Measurements from ENCODE around the gene SENP3.

Gene SENP3

DNA sequence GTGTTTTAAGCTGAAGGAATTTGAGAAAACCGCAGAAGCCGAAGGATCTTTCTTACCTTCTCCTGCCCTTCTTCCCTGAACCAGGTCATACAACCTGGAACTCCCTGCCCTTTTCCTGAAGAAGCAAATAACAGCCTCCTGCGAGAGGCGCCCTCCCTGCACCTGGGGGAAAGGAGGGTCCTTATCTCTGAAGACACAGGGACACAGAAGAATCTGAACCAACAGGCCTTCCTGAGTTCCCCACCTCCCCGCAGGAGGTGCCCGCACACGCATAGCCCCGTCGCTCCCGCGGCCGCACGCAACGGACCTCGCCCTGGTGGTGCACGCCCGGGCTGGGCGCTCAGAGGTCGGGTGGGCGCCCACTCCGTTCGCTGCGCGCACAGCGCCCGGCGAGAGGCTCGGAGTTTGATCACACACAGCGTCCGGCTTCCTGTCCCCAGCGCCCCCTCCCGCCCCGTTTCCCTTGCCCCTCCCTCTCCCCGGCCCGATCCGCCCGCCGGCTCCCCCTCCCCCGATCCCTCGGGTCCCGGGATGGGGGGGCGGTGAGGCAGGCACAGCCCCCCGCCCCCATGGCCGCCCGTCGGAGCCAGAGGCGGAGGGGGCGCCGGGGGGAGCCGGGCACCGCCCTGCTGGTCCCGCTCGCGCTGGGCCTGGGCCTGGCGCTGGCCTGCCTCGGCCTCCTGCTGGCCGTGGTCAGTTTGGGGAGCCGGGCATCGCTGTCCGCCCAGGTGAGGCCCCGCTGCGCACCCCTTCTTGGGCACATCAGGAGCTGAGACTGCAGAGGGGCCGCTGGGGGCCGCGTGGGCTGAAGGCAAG is 12.9 kb upstream of the SENP3 start, which contains the start of gene TNFSF12:
Gene TNFSF12, plus strand, starts transcription at position 474 of the 816 bp plus-strand sequence. Its CDS starts 96 bp downstream, at position 570.
- H3K27me3 ChIP-seq (ENCODE audit: insufficient read depth, low read length): peaks cover 24% of the 10 kb centered on the region
- H3K4me1 ChIP-seq (ENCODE audit: insufficient read depth, low read length): peaks cover 4% of the 10 kb centered on the region
- H3K9me3 ChIP-seq (ENCODE audit: low read length): no peaks in the 10 kb centered on the region
- no peaks in the 10 kb centered on the region for H3K36me3 ChIP-seq (ENCODE audit: insufficient read depth, low read length)
- H2AFZ ChIP-seq (ENCODE audit: low read depth, low read length): peak within 1 kb of the TSS; percentile 66
- H3K4me3 ChIP-seq (ENCODE audit: low read length): peak within 1 kb of the TSS; percentile 32

DNA sequence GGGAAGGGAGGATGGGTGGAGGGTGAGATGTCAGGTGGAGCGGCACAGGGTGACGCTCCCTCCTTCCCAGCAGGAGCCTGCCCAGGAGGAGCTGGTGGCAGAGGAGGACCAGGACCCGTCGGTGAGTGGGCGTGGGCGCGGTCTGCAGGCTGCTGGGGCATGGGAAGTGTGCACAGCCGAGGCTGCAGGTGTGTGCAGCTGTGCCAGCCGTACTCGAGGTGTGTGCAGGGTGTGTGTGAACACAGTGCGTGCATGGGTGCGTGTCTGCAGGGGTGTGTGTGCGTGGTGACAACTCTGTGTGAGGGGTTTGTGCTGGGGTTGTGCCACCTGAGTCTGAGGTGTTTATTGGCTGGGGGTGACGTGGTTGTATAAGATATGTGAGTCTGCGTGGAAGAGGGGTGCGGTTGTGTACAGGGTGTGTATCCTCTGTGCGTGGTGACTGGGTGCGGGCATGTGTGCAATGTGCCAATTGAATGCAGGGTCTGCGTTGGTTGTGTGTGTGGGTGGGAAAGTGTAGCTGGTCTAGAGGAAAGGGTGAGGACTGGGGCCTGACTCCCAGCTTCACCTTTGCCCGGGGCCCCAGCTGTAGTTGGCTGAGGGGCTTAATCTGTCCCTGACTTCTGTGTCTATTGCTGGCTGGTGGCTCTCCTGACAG is 12.2 kb upstream of the SENP3 start:
- Histone ChIP-seq H3K27me3 (ENCODE audit: insufficient read depth, low read length) (peaks cover 24% of the 10 kb centered on the region), H3K9me3 (ENCODE audit: low read length) (no peaks in the 10 kb centered on the region), H2AFZ (ENCODE audit: low read depth, low read length) (no peak overlapping the region), H3K36me3 (ENCODE audit: insufficient read depth, low read length) (no peaks in the 10 kb centered on the region), H3K4me3 (ENCODE audit: low read length) (no peak overlapping the region), H3K4me1 (ENCODE audit: insufficient read depth, low read length) (peaks cover 4% of the 10 kb centered on the region)

- no peak overlapping the region for H3K4me3 ChIP-seq (ENCODE audit: low read length)
- H3K27me3 ChIP-seq (ENCODE audit: insufficient read depth, low read length): peaks cover 24% of the 10 kb centered on the region
- H3K9me3 ChIP-seq (ENCODE audit: low read length): no peaks in the 10 kb centered on the region
- no peaks in the 10 kb centered on the region for H3K36me3 ChIP-seq (ENCODE audit: insufficient read depth, low read length)
- H3K4me1 ChIP-seq (ENCODE audit: insufficient read depth, low read length): peaks cover 4% of the 10 kb centered on the region
- no peak overlapping the region for H2AFZ ChIP-seq (ENCODE audit: low read depth, low read length)
Measured at GRCh38 chr17:7550344-7550743, 11.4 kb upstream of the SENP3 start.

GRCh38 chr17:7551396-7551795 is 10.3 kb upstream of the SENP3 start:
- Histone ChIP-seq H2AFZ (ENCODE audit: low read depth, low read length) (no peak overlapping the region), H3K4me3 (ENCODE audit: low read length) (no peak overlapping the region), H3K27me3 (ENCODE audit: insufficient read depth, low read length) (peaks cover 24% of the 10 kb centered on the region), H3K9me3 (ENCODE audit: low read length) (no peaks in the 10 kb centered on the region), H3K36me3 (ENCODE audit: insufficient read depth, low read length) (no peaks in the 10 kb centered on the region), H3K4me1 (ENCODE audit: insufficient read depth, low read length) (peaks cover 4% of the 10 kb centered on the region)

DNA sequence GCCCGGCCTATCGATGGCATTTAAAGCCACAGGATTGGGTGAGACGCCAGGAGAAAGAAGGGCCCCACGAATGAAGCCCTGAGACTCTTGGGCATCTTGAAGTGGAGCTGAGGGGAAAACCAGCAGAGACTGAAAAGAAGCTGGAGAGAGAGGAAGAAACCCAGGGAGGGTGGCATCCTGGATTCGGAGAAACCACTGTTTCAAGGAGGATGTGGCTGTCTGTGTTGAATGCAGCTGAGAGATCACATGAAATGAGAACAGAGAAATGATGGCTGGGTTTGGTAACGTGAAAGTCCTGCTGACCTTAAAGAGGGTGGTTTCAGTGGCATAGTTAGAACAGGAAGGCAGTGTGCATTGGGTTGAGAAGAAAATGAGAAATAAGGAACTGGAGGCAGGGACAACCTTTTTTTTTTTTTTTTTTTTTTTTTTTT is 9.1 kb upstream of the SENP3 start:
- H3K4me3 ChIP-seq (ENCODE audit: low read length): no peak overlapping the region
- H3K27me3 ChIP-seq (ENCODE audit: insufficient read depth, low read length): peaks cover 24% of the 10 kb centered on the region
- no peaks in the 10 kb centered on the region for H3K36me3 ChIP-seq (ENCODE audit: insufficient read depth, low read length)
- H2AFZ ChIP-seq (ENCODE audit: low read depth, low read length): no peak overlapping the region
- no peaks in the 10 kb centered on the region for H3K9me3 ChIP-seq (ENCODE audit: low read length)
- H3K4me1 ChIP-seq (ENCODE audit: insufficient read depth, low read length): peaks cover 4% of the 10 kb centered on the region

DNA sequence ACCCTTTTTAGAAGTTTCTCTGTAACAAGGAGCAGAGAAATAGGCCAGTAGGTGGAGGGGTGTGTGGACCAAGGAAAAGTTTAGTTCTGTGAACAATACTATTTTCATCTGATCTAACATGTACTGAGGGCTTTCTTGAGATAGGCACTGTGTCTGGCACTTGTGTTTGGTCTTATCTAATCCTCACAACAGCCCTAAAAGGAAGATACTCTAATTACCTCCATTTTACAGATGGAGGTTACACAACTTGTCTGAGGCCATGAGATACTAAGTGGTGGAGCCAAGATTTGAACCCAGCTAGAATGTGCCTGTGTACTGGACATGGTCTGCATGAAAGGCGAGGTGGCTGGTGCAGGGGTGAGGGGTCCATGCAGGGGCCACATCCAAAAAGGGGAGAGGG is 8.4 kb upstream of the SENP3 start:
- peaks cover 9% of the 10 kb centered on the region for H3K4me1 ChIP-seq (ENCODE audit: insufficient read depth, low read length)
- peaks cover 22% of the 10 kb centered on the region for H3K27me3 ChIP-seq (ENCODE audit: insufficient read depth, low read length)
- H2AFZ ChIP-seq (ENCODE audit: low read depth, low read length): no peak overlapping the region
- H3K9me3 ChIP-seq (ENCODE audit: low read length): no peaks in the 10 kb centered on the region
- H3K4me3 ChIP-seq (ENCODE audit: low read length): no peak overlapping the region
- no peaks in the 10 kb centered on the region for H3K36me3 ChIP-seq (ENCODE audit: insufficient read depth, low read length)

GRCh38 chr17:7555320-7555948 is 6.3 kb upstream of the SENP3 start:
- Histone ChIP-seq H3K27me3 (ENCODE audit: insufficient read depth, low read length) (peaks cover 4% of the 10 kb centered on the region), H3K36me3 (ENCODE audit: insufficient read depth, low read length) (no peaks in the 10 kb centered on the region), H3K4me1 (ENCODE audit: insufficient read depth, low read length) (peaks cover 13% of the 10 kb centered on the region), H2AFZ (ENCODE audit: low read depth, low read length) (no peak overlapping the region), H3K4me3 (ENCODE audit: low read length) (no peak overlapping the region), H3K9me3 (ENCODE audit: low read length) (no peaks in the 10 kb centered on the region)

DNA sequence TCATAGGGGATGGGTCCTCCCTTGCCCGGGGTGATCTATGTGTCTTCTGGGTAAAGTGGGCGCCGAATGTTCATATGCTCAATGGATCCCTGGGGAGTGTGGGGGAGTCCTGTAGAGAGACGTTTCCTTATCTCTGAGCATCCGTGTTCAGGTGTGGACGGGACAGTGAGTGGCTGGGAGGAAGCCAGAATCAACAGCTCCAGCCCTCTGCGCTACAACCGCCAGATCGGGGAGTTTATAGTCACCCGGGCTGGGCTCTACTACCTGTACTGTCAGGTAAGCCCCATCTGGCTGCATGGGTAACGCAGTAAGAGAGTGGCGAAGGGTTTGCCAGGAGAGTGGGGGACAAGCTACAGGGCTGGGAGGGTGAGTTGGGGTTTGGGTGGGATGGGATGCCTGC is 5.1 kb upstream of the SENP3 start:
- Histone ChIP-seq H3K4me3 (ENCODE audit: low read length) (no peak overlapping the region), H3K9me3 (ENCODE audit: low read length) (no peaks in the 10 kb centered on the region), H3K4me1 (ENCODE audit: insufficient read depth, low read length) (peaks cover 20% of the 10 kb centered on the region), H3K36me3 (ENCODE audit: insufficient read depth, low read length) (no peaks in the 10 kb centered on the region), H3K27me3 (ENCODE audit: insufficient read depth, low read length) (no peaks in the 10 kb centered on the region), H2AFZ (ENCODE audit: low read depth, low read length) (no peak overlapping the region)

DNA sequence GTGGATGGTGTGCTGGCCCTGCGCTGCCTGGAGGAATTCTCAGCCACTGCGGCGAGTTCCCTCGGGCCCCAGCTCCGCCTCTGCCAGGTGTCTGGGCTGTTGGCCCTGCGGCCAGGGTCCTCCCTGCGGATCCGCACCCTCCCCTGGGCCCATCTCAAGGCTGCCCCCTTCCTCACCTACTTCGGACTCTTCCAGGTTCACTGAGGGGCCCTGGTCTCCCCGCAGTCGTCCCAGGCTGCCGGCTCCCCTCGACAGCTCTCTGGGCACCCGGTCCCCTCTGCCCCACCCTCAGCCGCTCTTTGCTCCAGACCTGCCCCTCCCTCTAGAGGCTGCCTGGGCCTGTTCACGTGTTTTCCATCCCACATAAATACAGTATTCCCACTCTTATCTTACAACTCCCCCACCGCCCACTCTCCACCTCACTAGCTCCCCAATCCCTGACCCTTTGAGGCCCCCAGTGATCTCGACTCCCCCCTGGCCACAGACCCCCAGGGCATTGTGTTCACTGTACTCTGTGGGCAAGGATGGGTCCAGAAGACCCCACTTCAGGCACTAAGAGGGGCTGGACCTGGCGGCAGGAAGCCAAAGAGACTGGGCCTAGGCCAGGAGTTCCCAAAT is 4.5 kb upstream of the SENP3 start:
- Histone ChIP-seq H3K4me1 (ENCODE audit: insufficient read depth, low read length) (peaks cover 21% of the 10 kb centered on the region), H3K36me3 (ENCODE audit: insufficient read depth, low read length) (no peaks in the 10 kb centered on the region)

DNA sequence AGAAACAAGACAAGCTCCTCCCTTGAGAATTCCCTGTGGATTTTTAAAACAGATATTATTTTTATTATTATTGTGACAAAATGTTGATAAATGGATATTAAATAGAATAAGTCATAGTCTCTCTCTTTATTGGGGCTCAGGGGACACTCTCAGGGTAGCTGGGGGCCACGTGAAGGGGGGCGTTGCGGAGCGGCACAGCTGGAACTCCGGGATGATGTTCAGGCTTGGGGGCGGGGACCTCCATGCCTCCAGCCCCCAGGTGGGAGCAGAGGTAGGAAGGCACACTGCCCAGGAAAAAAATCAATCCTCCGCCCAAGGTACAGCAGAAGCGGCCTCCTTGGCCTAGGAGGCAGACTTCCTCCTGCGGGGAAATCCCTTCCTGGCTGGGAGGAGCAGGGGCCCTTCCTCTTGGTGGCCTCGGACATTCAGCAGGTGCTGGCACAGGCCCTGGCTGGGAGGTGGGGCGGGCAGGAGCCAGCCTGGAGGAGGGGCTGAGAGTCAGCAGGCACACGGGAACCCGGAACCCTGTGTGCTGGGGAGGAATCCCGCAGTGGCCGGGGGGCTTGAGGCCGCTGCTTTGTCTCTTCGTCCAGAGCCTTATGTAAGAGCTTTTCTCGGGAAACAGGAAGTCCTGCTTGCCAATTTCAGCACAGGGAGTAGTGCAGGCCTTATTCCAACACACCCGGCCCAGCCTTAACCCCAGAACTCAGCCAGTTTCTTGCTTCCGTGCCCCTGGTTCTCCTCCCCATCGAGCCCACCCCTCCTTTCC is 3.8 kb upstream of the SENP3 start:
- Histone ChIP-seq H3K4me1 (ENCODE audit: insufficient read depth, low read length) (peaks cover 28% of the 10 kb centered on the region), H3K9me3 (ENCODE audit: low read length) (no peaks in the 10 kb centered on the region), H3K27me3 (ENCODE audit: insufficient read depth, low read length) (no peaks in the 10 kb centered on the region), H3K36me3 (ENCODE audit: insufficient read depth, low read length) (no peaks in the 10 kb centered on the region), H2AFZ (ENCODE audit: low read depth, low read length) (peak overlapping the region; percentile 38), H3K4me3 (ENCODE audit: low read length) (no peak overlapping the region)

More for the DNA sequence above, 4.5 kb upstream of the SENP3 start:
- H3K4me3 ChIP-seq (ENCODE audit: low read length): no peak overlapping the region
- no peaks in the 10 kb centered on the region for H3K27me3 ChIP-seq (ENCODE audit: insufficient read depth, low read length)
- H3K9me3 ChIP-seq (ENCODE audit: low read length): no peaks in the 10 kb centered on the region
- no peak overlapping the region for H2AFZ ChIP-seq (ENCODE audit: low read depth, low read length)

DNA sequence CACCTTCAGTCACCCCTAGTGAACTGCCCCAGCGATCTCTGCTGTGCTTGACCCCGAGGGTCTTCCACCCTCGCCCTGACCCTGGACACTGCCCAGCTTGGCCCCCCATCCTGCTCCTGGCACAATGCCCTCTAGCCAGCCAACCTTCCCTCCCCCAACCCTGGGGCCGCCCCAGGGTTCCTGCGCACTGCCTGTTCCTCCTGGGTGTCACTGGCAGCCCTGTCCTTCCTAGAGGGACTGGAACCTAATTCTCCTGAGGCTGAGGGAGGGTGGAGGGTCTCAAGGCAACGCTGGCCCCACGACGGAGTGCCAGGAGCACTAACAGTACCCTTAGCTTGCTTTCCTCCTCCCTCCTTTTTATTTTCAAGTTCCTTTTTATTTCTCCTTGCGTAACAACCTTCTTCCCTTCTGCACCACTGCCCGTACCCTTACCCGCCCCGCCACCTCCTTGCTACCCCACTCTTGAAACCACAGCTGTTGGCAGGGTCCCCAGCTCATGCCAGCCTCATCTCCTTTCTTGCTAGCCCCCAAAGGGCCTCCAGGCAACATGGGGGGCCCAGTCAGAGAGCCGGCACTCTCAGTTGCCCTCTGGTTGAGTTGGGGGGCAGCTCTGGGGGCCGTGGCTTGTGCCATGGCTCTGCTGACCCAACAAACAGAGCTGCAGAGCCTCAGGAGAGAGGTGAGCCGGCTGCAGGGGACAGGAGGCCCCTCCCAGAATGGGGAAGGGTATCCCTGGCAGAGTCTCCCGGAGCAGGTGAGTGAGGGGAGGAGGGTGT is 3.0 kb upstream of the SENP3 start, which contains the start of gene TNFSF13:
Gene TNFSF13, plus strand, starts transcription at position 207 of the 776 bp plus-strand sequence. Its CDS starts 290 bp downstream, at position 497.
- Histone ChIP-seq H3K4me1 (ENCODE audit: insufficient read depth, low read length) (peaks cover 32% of the 10 kb centered on the region), H3K27me3 (ENCODE audit: insufficient read depth, low read length) (no peaks in the 10 kb centered on the region), H3K9me3 (ENCODE audit: low read length) (no peaks in the 10 kb centered on the region), H2AFZ (ENCODE audit: low read depth, low read length) (peak within 1 kb of the TSS; percentile 38), H3K36me3 (ENCODE audit: insufficient read depth, low read length) (peaks cover 3% of the 10 kb centered on the region), H3K4me3 (ENCODE audit: low read length) (no peak within 1 kb of the TSS)

Data from neuron (in vitro differentiated cells).